Loucy (cell line): ENCODE data around the gene KRTAP4-7.

Source experiments
- EZH2phosphoT487 ChIP-seq: fragments of 200-600 bp; IDR thresholded peaks from 2 replicates; pipeline ENCODE4 v1.6.1; 2018; ENCODE audit warnings: antibody characterized with exemption, mild to moderate bottlenecking, moderate library complexity, borderline replicate concordance
- TF ChIP-seq, protein P1 (sequence below): fragments of 200-600 bp; sonication (generic); conservative IDR thresholded peaks from 2 replicates; pipeline ENCODE4 v1.5.1; 2014; ENCODE audit warnings: mild to moderate bottlenecking, antibody characterized with exemption, low read length

GRCh38 chr17:41065829-41066624 lies 17.9 kb upstream of the KRTAP4-7 start, which contains the start of gene KRTAP2-4:
- TF ChIP-seq, protein P1, sequence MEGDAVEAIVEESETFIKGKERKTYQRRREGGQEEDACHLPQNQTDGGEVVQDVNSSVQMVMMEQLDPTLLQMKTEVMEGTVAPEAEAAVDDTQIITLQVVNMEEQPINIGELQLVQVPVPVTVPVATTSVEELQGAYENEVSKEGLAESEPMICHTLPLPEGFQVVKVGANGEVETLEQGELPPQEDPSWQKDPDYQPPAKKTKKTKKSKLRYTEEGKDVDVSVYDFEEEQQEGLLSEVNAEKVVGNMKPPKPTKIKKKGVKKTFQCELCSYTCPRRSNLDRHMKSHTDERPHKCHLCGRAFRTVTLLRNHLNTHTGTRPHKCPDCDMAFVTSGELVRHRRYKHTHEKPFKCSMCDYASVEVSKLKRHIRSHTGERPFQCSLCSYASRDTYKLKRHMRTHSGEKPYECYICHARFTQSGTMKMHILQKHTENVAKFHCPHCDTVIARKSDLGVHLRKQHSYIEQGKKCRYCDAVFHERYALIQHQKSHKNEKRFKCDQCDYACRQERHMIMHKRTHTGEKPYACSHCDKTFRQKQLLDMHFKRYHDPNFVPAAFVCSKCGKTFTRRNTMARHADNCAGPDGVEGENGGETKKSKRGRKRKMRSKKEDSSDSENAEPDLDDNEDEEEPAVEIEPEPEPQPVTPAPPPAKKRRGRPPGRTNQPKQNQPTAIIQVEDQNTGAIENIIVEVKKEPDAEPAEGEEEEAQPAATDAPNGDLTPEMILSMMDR: no peak
- TF ChIP-seq EZH2phosphoT487: no peak
